Activated gamma-delta T cell treated with Interleukin-2 at 50 U/mL for 16 hours (primary cell): Measurements from ENCODE around the gene DNAJC24.
"Not testable (repeated sequence)": the region's sequence is repeated elsewhere in the genome, so short reads cannot be mapped to it uniquely, and the experiment has no call there.

Source experiments
- DNase-seq: peaks from one replicate; pipeline ENCODE4 v3.0.0-alpha.2; 2020

DNAJC24 gene, protein sequence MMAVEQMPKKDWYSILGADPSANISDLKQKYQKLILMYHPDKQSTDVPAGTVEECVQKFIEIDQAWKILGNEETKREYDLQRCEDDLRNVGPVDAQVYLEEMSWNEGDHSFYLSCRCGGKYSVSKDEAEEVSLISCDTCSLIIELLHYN

DNA sequence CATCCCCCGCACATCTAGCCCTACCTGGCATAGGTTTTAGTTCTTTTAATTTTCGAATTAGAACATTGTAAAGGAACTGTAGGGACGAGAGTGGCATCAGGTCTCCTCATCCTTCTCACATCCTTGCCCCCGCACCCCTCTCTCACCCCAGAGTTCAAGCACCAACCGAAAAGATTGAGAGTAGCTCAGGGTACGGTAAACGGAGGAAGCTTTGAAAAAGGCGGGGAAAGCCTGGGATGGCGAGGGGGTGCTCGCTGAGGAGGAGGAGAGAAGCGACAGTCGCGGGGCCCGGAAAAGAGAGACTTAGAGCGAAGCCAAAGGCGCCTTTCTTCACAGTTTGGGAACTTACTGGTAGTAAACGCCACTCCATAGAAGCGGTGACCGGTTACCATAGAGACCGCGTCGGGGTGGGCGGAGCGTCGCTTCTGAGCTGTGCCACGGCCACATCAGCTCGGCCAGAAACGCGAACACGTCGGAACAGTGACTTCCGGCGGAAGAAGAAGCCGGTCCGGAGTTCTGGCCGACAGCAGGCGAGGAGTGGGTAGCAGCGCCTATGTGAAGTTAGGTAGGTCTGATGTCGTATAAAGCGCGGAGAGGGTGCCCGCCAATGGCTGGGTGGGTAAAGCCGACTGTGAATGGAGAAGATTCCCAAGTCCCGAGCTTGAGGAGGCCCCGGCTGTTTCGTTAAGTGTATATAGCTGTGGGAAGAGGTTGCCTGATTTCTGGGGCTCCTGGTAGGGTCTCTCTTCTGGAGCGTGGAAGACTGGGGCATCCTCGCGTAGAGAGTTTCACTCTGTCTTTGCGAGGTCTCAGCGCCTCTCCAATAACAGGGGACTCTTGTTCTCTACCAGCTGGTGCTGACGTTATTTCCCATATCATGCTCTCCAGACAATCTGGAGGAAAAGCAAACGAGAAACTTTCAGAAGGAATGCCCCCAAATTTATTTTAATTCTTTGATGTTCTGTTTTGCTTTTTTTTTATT, at the start of gene DNAJC24, which contains the start of gene DCDC1:
Gene DNAJC24, plus strand, starts transcription at position 513 of the 982 bp plus-strand sequence. CDS start 889 bp downstream, outside the sequence.
Gene DCDC1, minus strand, starts transcription at position 392 of the 982 bp plus-strand sequence. CDS start 41,459 bp downstream, outside the sequence.
- peak; percentile 92 for DNase-seq

GRCh38 chr11:31321494-31321893, 48.2 kb upstream of the DNAJC24 start:
- not testable (repeated sequence) for DNase-seq

DNA sequence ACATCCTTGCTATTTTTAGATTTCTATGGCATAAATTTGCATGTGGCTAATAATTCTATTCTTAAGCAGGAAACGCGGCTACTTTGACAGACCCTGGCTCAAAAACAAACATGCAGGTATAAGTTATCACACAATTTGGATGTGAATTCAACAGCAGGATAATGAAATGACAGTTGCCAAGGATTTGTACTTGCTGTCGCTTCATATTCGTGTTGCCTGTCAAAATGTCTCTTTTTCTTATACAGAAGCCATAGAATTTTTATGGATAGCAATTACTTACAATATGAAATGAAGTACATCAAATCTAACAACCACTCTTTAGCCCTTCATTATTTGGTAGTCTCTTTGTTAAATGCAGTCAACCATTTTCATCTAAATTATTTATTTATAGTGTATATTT, 46.5 kb upstream of the DNAJC24 start:
- no peak for DNase-seq

GRCh38 chr11:31325160-31325559, 44.5 kb upstream of the DNAJC24 start:
- no peak for DNase-seq

GRCh38 chr11:31326470-31327148, 43.1 kb upstream of the DNAJC24 start:
- DNase-seq: no peak

DNA sequence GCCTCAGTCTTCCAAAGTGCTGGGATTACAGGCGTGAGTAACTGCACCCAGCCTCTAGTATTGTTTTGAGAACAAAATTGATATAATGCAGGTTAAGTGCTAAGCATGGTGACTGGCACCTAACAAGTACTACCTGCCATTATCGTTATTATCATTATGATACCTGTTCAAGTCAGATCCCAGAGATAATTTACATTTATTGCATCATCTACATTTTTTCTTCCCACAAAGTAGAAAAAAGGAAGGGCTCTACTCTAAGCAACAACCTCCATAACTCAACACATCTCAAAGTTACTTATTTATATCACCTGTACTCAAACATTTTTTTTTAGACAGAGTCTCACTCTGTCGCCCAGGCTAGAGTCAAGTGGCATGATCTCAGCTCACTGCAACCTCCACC, 42.2 kb upstream of the DNAJC24 start:
- no peak for DNase-seq

DNA sequence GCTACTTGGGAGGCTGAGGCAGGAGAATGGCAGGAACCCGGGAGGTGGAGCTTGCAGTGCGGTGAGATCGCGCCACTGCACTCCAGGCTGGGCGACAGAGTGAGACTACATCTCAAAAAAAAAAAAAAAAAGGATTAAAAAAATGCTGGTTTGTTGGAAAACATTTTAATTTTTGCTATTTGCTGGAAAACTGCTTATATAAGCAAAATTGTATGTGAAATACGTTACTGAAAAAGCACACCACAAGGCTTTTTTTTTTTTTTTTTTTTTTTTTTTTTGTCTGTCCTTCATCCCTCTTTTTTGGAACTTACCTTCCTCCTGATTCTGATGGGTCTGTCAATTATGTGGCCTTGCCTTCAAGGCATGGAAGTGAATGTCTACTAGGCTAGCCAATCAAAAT, 41.0 kb upstream of the DNAJC24 start:
- no peak for DNase-seq

DNA sequence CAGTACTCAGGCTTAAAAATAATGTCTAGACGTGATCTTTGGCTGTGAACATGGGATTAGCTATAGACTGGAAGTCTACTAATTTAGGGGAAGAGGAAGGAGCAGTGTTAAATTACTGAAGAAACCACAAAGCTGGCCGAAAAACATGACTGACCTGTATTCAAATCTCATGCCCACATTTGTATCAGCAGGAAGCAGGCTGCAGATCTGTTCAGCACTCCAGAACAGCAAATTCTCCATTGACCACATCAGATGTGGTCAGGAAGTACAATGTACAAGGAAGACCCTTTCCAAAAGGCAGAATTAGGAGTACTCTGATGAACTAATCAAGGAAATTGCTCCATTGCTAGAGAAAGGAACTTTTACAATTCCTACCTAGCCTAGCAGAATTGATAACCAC, 31.9 kb upstream of the DNAJC24 start:
- no peak for DNase-seq

DNA sequence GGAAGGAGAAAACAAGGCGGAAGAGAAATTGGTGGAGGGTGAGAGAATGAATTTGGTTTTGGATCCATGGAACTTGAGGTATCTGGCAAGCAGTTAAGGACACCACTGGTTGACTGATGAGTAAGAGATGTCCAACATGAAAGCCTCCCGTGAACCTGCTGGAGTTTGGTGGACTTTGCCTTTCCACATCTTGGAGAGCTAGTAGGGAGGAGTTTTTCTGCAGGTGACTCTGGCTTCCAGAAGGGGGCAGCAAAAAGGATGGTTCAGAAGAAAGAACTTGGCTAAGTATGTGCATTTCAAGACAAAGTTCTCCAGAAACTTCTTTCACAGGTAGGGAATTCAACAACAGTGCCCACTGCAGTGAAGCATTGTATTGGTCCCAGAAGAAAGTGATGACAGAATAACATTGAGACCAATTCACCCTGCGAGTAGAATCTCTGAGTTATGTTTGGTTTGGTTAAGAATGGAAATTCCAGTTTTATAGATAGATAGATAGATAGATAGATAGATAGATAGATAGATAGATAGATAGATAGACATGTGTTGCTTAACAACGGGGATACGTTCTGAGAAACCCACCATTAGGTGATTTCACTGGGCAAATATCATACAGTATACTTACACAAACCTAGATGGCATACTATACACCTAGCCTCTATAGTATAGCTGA, 28.6 kb upstream of the DNAJC24 start:
- no peak for DNase-seq

DNA sequence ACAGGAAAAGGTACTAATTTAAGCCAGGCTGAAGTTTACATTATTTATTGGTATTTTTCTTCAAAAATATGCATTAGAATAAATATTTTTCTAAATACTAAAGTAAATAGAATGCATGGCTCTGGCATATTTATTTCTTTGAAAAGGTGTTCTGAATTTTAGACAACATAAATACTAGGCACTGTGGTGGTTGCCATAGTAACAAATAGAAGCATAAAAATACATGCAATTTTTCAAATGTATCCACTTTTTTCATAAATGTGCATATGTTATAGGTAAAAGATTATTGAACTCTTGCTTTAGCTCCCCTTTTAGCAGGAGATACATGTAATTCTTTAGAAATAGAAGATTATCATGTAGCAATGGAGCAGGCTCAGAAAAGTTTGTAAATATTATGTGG, 18.5 kb upstream of the DNAJC24 start:
- DNase-seq: no peak

- no peak for DNase-seq
Observed at GRCh38 chr11:31355131-31355530, 14.5 kb upstream of the DNAJC24 start.

DNA sequence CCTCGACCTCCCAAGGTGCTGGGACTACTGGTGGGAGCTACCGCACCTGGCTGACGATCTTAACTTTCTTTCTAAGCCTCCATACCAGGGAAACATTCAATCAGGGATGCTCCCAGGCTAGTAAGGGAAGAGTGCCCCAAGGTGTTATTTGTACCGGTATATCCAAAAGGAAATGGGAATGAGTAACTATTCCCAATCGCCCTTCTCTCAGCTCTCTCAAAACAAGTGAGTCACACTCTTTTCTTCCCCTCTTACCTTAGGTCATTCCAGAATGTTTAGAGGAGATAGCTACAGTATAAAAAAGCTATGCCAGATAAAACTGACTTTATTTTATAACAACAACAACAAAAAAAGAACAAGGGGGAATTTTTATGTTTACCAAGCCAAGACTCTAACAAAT, 13.8 kb upstream of the DNAJC24 start:
- no peak for DNase-seq

- no peak for DNase-seq
Observed at GRCh38 chr11:31361743-31362142, 7.9 kb upstream of the DNAJC24 start.

- DNase-seq: no peak
Observed at GRCh38 chr11:31366795-31367194, 2.9 kb upstream of the DNAJC24 start.

- no peak for DNase-seq
Observed at GRCh38 chr11:31375879-31376278, 6.2 kb downstream of the DNAJC24 start.

GRCh38 chr11:31383116-31383515, 13.5 kb downstream of the DNAJC24 start:
- no peak for DNase-seq

GRCh38 chr11:31387379-31387778, 17.7 kb downstream of the DNAJC24 start:
- DNase-seq: no peak

GRCh38 chr11:31397239-31397834, 27.7 kb downstream of the DNAJC24 start:
- no peak for DNase-seq

GRCh38 chr11:31404614-31405013, 35.0 kb downstream of the DNAJC24 start:
- DNase-seq: no peak

DNA sequence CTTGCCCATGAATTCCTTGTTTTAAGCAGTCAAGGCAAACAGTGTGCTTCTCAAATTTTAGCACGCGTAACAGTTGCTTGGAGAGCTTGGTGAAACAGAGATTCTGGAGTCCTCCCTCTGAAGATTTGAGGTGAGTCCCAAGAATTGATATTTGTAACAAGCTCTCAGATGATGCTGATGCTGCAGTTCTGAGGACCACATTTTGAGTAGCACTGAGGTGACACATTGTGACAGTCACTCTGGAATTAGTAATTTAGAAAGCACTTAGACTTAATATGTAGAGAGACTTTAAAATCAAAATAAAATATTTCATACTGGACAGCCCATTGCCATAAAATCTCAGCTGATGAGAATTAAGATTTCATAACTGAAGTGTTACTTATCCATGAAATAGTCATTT, 38.5 kb downstream of the DNAJC24 start:
- no peak for DNase-seq

DNA sequence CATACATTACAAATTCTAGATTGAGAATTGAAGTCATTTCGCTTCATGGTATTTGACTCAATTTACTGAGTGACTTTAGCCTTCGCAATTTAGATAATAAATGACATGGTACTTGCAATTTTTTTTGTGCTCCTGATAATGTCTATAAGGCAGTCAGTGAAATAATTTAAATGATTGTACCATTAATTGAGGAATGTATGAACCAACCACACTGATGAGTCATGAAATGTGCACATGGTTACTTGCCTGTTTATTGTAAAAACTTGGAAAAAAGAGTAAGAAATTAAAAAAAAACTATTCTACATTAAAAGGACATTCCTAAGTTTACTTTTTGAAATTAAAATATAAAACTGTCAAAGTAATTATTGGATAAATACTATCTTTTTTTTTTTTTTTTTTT, 43.3 kb downstream of the DNAJC24 start:
- DNase-seq: no peak

GRCh38 chr11:31414338-31414737, 44.7 kb downstream of the DNAJC24 start:
- no peak for DNase-seq

DNA sequence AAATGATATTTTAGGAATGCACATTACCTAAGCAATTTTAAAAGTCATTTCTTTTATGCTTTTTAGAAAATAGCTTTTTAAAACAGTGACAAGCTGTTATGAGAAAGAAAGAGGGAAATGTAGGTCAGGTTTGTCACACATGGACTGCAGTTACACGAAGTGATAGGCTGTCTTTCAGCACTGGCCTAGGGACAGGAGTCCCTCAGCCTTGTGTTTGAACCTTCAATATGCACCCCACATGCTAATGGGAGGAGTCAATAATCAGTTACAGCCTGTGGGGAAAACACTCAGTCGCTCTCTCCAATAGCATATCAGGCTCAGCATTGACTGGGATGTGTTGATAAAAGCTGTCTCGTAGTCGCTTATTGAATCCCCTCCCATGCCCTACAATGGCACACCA, 45.8 kb downstream of the DNAJC24 start:
- no peak for DNase-seq
